Breast epithelium (tissue), 3 donors: ENCODE measurements around the gene THSD4.

Source experiments
- POLR2A ChIP-seq: fragments of 450-650 bp; IDR thresholded peaks from one replicate; pipeline ENCODE4 v1.6.1; 2016; ENCODE audit warnings: antibody characterized with exemption, mild to moderate bottlenecking, moderate library complexity
- POLR2AphosphoS5 ChIP-seq, 3 donors: sonication (generic); formaldehyde crosslinking; IDR thresholded peaks; one replicate each; pipeline ENCODE4 v1.6.1; 2017; ENCODE audit warnings: antibody characterized with exemption in 3 of 3
- TF ChIP-seq, protein P1 (sequence below), 3 donors: fragments of 450-650 bp; IDR thresholded peaks; one replicate each; pipeline ENCODE4 v1.5.1; 2016 to 2017; ENCODE audit warnings: antibody characterized with exemption in 3 of 3, mild to moderate bottlenecking in 3 of 3, moderate library complexity in 3 of 3

DNA sequence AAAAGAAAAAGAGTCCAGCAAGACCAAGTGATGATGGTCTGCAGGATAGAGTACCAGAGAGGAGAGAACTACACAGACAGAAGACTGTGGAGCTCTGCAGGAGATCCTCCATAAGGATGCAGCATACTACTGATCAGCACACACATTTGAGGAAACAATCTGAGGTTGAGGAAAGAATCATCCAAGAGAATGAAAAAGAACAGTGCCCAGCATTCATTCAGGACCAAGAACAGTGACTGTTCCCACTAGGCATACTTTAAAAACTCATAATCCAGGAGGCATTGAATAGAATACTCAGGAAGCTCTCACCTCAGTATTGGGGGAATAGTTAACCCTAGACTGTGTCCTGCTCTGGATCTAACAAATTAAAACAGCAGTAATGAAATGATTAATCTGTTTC, 54.9 kb downstream of the THSD4 start:
- TF ChIP-seq, protein P1, sequence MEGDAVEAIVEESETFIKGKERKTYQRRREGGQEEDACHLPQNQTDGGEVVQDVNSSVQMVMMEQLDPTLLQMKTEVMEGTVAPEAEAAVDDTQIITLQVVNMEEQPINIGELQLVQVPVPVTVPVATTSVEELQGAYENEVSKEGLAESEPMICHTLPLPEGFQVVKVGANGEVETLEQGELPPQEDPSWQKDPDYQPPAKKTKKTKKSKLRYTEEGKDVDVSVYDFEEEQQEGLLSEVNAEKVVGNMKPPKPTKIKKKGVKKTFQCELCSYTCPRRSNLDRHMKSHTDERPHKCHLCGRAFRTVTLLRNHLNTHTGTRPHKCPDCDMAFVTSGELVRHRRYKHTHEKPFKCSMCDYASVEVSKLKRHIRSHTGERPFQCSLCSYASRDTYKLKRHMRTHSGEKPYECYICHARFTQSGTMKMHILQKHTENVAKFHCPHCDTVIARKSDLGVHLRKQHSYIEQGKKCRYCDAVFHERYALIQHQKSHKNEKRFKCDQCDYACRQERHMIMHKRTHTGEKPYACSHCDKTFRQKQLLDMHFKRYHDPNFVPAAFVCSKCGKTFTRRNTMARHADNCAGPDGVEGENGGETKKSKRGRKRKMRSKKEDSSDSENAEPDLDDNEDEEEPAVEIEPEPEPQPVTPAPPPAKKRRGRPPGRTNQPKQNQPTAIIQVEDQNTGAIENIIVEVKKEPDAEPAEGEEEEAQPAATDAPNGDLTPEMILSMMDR (IDR thresholded peaks at IDR 0.05), result no peak
- TF ChIP-seq POLR2AphosphoS5 (IDR thresholded peaks at IDR 0.05), result no peak
- no peak for TF ChIP-seq POLR2A
